ENCODE data around the gene NUDT15.

DNA sequence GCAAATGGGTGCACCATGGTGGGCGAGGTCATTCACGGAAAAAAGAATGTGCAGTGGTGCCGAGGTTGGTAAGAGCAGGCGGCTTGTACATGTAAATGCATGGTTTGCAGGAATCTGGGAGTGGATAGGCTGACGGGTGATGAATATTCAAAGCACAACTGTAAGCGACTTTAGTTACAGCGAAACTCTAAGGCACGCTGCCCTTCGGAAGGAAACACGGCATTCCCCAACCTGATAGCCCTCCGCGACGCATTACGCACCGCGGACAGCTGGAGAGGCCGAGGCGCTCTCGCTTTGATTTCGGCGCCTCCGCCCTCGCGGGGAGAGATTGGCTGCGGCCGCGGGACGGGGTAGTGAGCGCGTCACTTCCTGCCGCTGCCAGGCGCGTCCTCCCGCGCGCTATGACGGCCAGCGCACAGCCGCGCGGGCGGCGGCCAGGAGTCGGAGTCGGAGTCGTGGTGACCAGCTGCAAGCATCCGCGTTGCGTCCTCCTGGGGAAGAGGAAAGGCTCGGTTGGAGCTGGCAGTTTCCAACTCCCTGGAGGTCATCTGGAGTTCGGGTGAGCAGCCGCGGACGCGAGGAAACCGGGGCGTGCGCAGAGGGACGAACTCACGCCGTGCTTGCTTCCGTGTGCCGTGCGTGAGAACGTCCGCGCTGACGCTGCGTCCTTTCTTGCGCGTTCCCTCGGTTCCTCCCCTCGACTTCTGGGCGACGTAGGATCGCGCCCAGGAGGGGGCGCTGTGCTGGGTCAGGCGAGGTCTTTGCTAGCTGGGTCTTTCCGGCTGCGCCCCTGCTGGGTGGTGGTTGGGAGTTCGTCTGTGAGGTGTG, at the start of gene NUDT15:
- TF ChIP-seq CTCF (IDR thresholded peaks at IDR 0.05 in 2 of 3, conservative IDR thresholded peaks at IDR 0.05 in 1 of 3; ENCODE audit: borderline replicate concordance in 1 of 3, insufficient read depth in 1 of 3, low read depth in 2 of 3, low read length in 2 of 3) (peak; percentile 93 to 99 (median 99)), CEBPB (IDR thresholded peaks at IDR 0.05; ENCODE audit: low read depth) (no peak), EZH2phosphoT487 (IDR thresholded peaks at IDR 0.05; ENCODE audit: borderline replicate concordance) (no peak), MAX (IDR thresholded peaks at IDR 0.05) (peak; percentile 95), ZNF274 (IDR thresholded peaks at IDR 0.05; ENCODE audit: low read depth, low read length) (no peak), ELF1 (IDR thresholded peaks at IDR 0.05; ENCODE audit: borderline replicate concordance, low read depth) (peak; percentile 79), EGR1 (IDR thresholded peaks at IDR 0.05; ENCODE audit: low read depth) (0 out of 2 replicates have a peak, but pooled peaks have one; percentile 53), POLR2A (IDR thresholded peaks at IDR 0.05; ENCODE audit: borderline replicate concordance, extremely low read depth, insufficient read depth, insufficient read length) (peak; percentile 65)
